GM04503 (cell line): ENCODE data around the gene COL4A1.
A peak's percentile ranks its signal among the peaks of the same experiment; 100 is the strongest.
"Not testable (repeated sequence)": the region's sequence is repeated elsewhere in the genome, so short reads cannot be mapped to it uniquely, and the experiment has no call there.

Experiments
- DNase-seq: peaks from one replicate; pipeline ENCODE4 v3.0.0-alpha.2; 2012; ENCODE audit warnings: low read depth

COL4A1 gene

GRCh38 chr13:110323172-110323891 is 16.4 kb upstream of the COL4A1 start:
- peak; percentile 69 for DNase-seq

DNA sequence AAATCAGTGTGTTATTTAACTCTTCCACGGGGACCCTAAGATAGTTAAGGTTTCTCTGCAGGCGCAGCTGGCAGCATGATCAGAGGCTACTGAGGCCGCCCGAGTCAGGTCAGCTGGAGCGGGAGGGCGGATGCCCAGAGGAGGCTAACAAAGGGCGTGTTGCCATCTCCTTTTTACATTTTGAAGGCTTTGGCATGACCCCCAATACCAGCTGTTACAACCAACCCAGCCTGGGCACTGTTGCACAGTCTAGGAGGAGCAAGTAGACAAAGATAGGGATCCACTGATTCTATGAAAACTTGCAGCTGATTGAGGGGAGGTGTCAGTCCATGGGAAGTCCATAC is 15.8 kb upstream of the COL4A1 start:
- no peak for DNase-seq

GRCh38 chr13:110322126-110322827 is 15.3 kb upstream of the COL4A1 start:
- no peak for DNase-seq

DNA sequence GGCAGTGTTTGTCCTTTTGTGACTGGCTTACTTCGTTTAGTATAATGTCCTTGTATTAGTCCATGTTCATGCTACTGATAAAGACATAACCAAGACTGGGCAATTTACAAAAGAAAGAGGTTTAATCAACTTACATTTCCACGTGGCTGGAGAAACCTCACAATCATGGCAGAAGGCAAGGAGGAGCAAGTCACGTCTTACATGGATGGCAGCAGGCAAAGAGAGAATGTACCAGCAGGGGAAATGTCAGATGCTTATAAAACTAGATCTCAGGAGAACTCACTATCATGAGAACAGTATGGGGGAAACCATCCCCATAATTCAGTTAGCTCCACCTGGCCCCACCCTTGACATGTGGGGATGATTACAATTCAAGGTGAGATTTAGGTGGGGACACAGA is 14.6 kb upstream of the COL4A1 start:
- not testable (repeated sequence) for DNase-seq

DNA sequence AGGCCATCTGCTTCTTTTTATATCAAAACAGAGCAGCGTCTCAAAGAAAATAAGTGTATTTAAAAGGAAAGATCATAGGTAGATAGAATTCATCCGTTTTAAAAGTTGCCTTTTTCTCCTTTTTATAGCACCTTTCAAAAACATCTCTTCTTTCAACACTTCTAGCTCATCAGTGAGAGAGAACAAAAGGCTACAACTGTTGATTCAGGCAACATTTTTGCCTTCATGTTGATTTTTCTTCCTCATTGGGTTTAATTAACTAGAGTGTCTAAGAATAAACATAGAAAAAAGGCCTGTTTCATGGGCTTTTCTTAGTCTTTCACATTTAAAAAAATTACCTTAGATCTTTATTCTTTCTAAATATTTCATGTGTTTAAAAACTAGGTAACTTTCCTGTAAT is 13.7 kb upstream of the COL4A1 start:
- no peak for DNase-seq

DNA sequence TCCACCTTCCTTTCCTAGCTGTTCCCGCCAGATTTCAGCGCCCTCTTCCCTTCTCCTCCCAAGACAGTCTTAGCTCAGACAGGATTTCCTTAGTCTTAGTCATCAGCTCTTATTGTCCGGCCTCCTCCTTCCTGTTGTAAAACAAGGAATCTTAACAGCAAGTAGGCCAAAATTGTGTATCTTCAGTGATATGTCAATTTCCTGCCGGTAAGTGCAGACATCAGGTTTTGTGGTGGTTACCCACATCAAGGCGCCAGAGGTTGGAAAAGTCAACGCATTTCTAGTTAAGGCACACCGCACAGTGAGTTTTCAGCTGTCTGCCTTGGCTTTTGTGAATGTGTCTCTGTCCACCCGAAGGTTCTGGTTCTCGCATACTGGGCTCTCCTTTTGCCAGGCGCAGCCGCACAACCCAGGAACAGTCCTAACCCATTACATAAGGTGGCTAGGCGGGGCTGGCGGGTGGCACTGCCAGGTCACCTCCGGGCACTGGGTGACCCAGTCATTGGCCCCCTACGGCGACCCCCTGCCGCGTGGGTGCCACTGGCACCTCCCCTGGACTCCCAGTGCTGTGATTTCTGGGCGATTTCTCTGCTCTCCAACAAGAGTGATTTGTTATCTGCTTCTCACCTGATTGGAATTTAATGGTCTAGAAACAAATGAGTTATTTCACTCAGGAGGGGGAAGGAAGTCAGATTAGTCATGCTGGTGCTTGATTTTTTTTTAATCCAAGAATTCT is 13.0 kb upstream of the COL4A1 start:
- no peak for DNase-seq

DNA sequence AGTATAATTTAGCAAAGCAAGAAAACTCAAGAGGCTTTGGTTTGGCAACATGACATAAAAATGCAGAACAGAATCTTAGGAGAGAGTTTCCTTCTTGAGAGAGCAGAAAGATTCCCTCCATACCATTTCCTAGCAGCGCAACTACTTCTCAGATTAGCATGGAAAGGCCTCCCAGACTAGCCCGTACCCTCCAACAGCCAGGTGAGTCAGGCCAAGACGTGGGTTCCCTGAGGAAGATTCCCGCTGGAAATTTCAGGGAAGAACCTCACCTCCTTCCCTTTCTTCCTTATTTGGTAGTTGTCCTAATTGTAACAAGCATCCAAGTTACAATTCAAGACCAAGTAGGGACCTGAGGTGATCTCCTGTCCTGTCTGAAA is 12.4 kb upstream of the COL4A1 start:
- DNase-seq = no peak

- DNase-seq = no peak
Observed at GRCh38 chr13:110318920-110319319, 12.0 kb upstream of the COL4A1 start.

- no peak for DNase-seq
Observed at GRCh38 chr13:110317496-110318195, 10.7 kb upstream of the COL4A1 start.

- DNase-seq = no peak
Observed at GRCh38 chr13:110317093-110317492, 10.1 kb upstream of the COL4A1 start.

DNA sequence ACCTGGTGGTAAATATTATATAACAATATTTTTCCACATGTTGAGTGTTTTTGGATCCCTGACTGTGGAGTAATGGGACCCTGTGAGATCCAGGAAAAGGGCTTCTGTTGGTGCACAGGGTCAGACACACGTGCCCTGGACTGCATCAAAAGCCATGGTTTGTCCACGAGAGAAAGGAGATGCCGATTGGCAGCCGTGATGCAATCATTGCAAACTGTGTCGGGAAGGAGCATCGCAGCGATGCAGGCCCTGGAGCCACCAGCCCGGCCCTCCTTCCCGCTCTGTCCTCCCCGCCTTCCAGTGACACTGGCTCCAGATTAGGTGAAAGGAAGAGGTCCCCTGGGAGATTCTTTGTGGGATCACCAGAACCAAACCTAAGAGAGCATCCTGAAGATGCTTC is 9.2 kb upstream of the COL4A1 start:
- DNase-seq = no peak

DNA sequence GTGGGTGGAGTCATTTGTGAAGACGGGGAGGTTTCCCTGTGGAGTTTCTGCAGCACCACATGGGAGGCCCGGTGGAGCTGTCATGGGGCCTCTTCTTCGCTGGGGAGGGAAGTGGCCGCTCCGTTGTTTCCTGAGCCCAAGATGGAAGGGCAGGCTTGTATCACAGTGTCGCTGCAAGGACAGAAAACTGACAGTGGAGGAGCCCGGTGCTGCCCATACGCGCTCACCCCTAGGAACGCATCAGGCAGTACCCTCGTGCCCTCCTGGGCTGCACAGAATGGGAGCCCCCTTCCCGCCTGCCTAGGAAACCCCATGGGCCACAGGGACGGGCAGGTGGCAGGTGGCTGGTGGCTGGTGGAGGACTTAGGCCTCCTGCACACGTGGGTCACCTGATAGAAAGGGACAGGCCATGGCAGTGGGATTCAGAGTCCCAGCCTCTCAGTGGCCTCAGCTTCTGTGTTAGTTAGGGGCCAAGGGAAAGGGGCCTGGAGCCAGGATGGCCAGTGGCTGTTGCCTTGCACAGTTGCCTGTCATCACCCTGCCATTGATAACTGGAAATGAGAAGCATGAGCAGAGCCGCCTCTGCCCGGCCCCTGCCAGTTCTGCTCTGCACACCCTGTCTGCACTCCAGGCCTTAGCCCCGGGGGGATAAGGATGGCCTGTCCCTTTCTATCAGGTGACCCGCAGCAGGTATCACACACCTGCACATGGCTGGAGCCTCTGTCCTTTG is 7.7 kb upstream of the COL4A1 start:
- no peak for DNase-seq

DNA sequence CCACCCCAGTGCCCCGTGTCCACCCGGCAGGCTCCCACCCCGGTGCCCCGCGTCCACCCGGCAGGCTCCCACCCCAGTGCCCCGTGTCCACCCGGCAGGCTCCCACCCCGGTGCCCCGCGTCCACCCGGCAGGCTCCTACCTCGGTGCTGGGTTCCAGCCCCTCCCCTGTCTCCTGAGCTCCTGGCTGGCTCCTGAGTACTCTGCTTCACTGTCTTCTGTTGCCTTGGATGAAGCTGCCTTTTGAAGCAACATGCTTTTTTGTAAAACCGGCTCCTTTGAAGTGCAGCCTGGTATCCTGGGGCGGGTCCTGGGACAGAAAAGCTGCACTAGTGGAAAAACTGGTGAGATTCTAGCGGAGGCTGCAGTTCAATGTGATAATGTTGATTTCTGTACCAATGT is 6.8 kb upstream of the COL4A1 start:
- DNase-seq = not testable (repeated sequence)

- DNase-seq = not testable (repeated sequence)
Observed at GRCh38 chr13:110313261-110313660, 6.3 kb upstream of the COL4A1 start.

- DNase-seq = peak; percentile 76
Observed at GRCh38 chr13:110312339-110313031, 5.5 kb upstream of the COL4A1 start.

DNA sequence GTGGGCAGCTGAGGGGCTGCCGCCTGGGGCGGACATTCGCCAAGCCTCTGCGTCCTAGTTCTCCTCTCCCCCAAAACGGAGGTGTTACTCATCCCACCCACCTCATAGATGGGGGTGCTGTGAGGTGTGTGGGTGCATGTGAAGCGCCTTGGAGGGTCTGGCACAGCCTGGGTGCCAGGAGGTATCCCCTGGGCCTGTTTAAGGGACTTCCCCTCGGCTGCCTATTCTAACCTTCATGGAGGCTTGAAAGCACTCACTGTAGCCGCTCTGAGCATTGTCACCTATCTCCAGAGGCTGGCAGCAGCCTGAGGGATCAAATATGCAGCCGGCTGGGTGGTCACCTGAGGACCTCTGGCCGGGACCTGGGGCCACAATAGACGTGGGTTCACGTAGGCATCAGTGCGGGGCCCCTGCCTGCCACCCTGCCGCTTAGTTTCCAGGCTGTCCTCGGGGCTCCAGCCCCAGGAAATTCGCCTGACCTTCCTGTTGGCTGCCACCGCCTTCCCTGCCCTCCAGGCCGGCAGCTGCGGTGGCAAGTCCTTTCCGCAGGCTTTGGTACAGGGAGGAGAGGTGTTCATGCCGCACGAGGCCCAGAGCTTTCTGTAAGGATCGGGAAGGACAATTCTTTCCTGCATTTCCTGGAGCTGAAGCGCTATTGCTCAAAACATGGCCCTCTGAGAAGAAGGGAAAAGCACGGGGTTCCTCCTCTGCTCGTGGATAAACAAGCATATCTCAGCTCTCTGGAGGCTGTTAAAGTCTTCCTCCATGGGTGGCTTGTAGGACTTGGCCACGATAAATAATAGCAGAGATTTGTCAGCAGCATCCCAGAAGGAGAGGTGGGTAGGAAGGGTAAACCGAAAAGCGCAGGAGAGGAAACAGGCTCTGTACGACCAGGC is 4.7 kb upstream of the COL4A1 start:
- DNase-seq = no peak

- no peak for DNase-seq
Observed at GRCh38 chr13:110310541-110311442, 3.8 kb upstream of the COL4A1 start.

GRCh38 chr13:110309661-110310524 is 2.9 kb upstream of the COL4A1 start:
- no peak for DNase-seq
